ENCODE measurements around the gene TPD52L1. TPM values are rescaled to one million over a fixed set of nuclear protein-coding genes. Genes with fewer than 3 reads are reported as not detected.
"Not testable (repeated sequence)": the region's sequence is repeated elsewhere in the genome, so short reads cannot be mapped to it uniquely, and the experiment has no call there.

TPD52L1 gene
- total and polyA plus RNA-seq, 2 donors = 6.3 to 16.9 TPM

- H3K9me3 ChIP-seq (ENCODE audit: control insufficient read depth in 2 of 2, insufficient read depth in 1 of 2, low read length in 1 of 2) = peaks cover 1 to 12% of the 10 kb centered on the region in 2 donors
- 98% methylated on average over 3 of the region's 3 CpGs for WGBS
- H3K27ac ChIP-seq (ENCODE audit: low read depth in 1 of 2, low read length in 1 of 2); DNase-seq (ENCODE audit: low read depth in 6 of 9, low spot score in 9 of 9); H3K4me1 ChIP-seq (ENCODE audit: control insufficient read depth in 2 of 2, insufficient read depth in 2 of 2, low read length in 2 of 2); H3K4me3 ChIP-seq (ENCODE audit: low read length in 2 of 2); H3K27me3 ChIP-seq (ENCODE audit: control insufficient read depth in 2 of 2, insufficient read depth in 1 of 2, low read length in 1 of 2): not testable (repeated sequence)
- H3K36me3 ChIP-seq (ENCODE audit: control insufficient read depth in 2 of 2, insufficient read depth in 2 of 2, low read length in 1 of 2) = peaks cover 9 to 41% of the 10 kb centered on the region in 2 donors
Measured at GRCh38 chr6:125282470-125282869, 128.9 kb downstream of the TPD52L1 start.

GRCh38 chr6:125285353-125285752 lies 131.8 kb downstream of the TPD52L1 start:
- H3K36me3 ChIP-seq (ENCODE audit: control insufficient read depth in 2 of 2, insufficient read depth in 2 of 2, low read length in 1 of 2) = peaks cover 12 to 41% of the 10 kb centered on the region in 2 donors

GRCh38 chr6:125285936-125286335 lies 132.4 kb downstream of the TPD52L1 start:
- WGBS = 97% methylated on average over 1 of the region's 1 CpG
- peaks cover 6 to 39% of the 10 kb centered on the region in 2 donors for H3K36me3 ChIP-seq (ENCODE audit: control insufficient read depth in 2 of 2, insufficient read depth in 2 of 2, low read length in 1 of 2)
- no peak overlapping the region for H3K27ac ChIP-seq (ENCODE audit: low read depth in 1 of 2, low read length in 1 of 2)
- H3K4me1 ChIP-seq (ENCODE audit: control insufficient read depth in 2 of 2, insufficient read depth in 2 of 2, low read length in 2 of 2) = no peaks in the 10 kb centered on the region
- H3K27me3 ChIP-seq (ENCODE audit: control insufficient read depth in 2 of 2, insufficient read depth in 1 of 2, low read length in 1 of 2) = no peaks in the 10 kb centered on the region
- peaks cover 0 to 1% of the 10 kb centered on the region in 2 donors for H3K9me3 ChIP-seq (ENCODE audit: control insufficient read depth in 2 of 2, insufficient read depth in 1 of 2, low read length in 1 of 2)
- DNase-seq (ENCODE audit: low read depth in 6 of 9, low spot score in 9 of 9) = no peak
- H3K4me3 ChIP-seq (ENCODE audit: low read length in 2 of 2) = no peak overlapping the region

More at GRCh38 chr6:125285353-125285752, 131.8 kb downstream of the TPD52L1 start:
- Histone ChIP-seq H3K4me3 (ENCODE audit: low read length in 2 of 2) (no peak overlapping the region), H3K27me3 (ENCODE audit: control insufficient read depth in 2 of 2, insufficient read depth in 1 of 2, low read length in 1 of 2) (no peaks in the 10 kb centered on the region), H3K4me1 (ENCODE audit: control insufficient read depth in 2 of 2, insufficient read depth in 2 of 2, low read length in 2 of 2) (no peaks in the 10 kb centered on the region), H3K27ac (ENCODE audit: low read depth in 1 of 2, low read length in 1 of 2) (no peak overlapping the region), H3K9me3 (ENCODE audit: control insufficient read depth in 2 of 2, insufficient read depth in 1 of 2, low read length in 1 of 2) (peaks cover 1 to 7% of the 10 kb centered on the region in 2 donors)
- 99% methylated on average over 1 of the region's 1 CpG for WGBS
- no peak for DNase-seq (ENCODE audit: low read depth in 6 of 9, low spot score in 9 of 9)

- no peak for DNase-seq (ENCODE audit: low read depth in 6 of 9, low spot score in 9 of 9)
- H3K36me3 ChIP-seq (ENCODE audit: control insufficient read depth in 2 of 2, insufficient read depth in 2 of 2, low read length in 1 of 2) = peaks cover 7 to 55% of the 10 kb centered on the region in 2 donors
- WGBS = 97% methylated on average over 9 of the region's 9 CpGs
- no peaks in the 10 kb centered on the region for H3K4me1 ChIP-seq (ENCODE audit: control insufficient read depth in 2 of 2, insufficient read depth in 2 of 2, low read length in 2 of 2)
- H3K4me3 ChIP-seq (ENCODE audit: low read length in 2 of 2) = no peak overlapping the region
- no peaks in the 10 kb centered on the region for H3K9me3 ChIP-seq (ENCODE audit: control insufficient read depth in 2 of 2, insufficient read depth in 1 of 2, low read length in 1 of 2)
- no peaks in the 10 kb centered on the region for H3K27me3 ChIP-seq (ENCODE audit: control insufficient read depth in 2 of 2, insufficient read depth in 1 of 2, low read length in 1 of 2)
- H3K27ac ChIP-seq (ENCODE audit: low read depth in 1 of 2, low read length in 1 of 2) = no peak overlapping the region
Measured at GRCh38 chr6:125287718-125288117, 134.1 kb downstream of the TPD52L1 start.

GRCh38 chr6:125293587-125293986 lies 140.0 kb downstream of the TPD52L1 start:
- peaks cover 11 to 61% of the 10 kb centered on the region in 2 donors for H3K36me3 ChIP-seq (ENCODE audit: control insufficient read depth in 2 of 2, insufficient read depth in 2 of 2, low read length in 1 of 2)
- H3K27ac ChIP-seq (ENCODE audit: low read depth in 1 of 2, low read length in 1 of 2) = no peak overlapping the region
- no peaks in the 10 kb centered on the region for H3K27me3 ChIP-seq (ENCODE audit: control insufficient read depth in 2 of 2, insufficient read depth in 1 of 2, low read length in 1 of 2)
- H3K9me3 ChIP-seq (ENCODE audit: control insufficient read depth in 2 of 2, insufficient read depth in 1 of 2, low read length in 1 of 2) = no peaks in the 10 kb centered on the region
- no peak for DNase-seq (ENCODE audit: low read depth in 6 of 9, low spot score in 9 of 9)
- H3K4me1 ChIP-seq (ENCODE audit: control insufficient read depth in 2 of 2, insufficient read depth in 2 of 2, low read length in 2 of 2) = no peaks in the 10 kb centered on the region
- H3K4me3 ChIP-seq (ENCODE audit: low read length in 2 of 2) = no peak overlapping the region
- 98% methylated on average over 3 of the region's 3 CpGs for WGBS

GRCh38 chr6:125294036-125294435 lies 140.5 kb downstream of the TPD52L1 start:
- Histone ChIP-seq H3K27ac (ENCODE audit: low read depth in 1 of 2, low read length in 1 of 2) (no peak overlapping the region), H3K4me1 (ENCODE audit: control insufficient read depth in 2 of 2, insufficient read depth in 2 of 2, low read length in 2 of 2) (no peaks in the 10 kb centered on the region), H3K36me3 (ENCODE audit: control insufficient read depth in 2 of 2, insufficient read depth in 2 of 2, low read length in 1 of 2) (peaks cover 11 to 64% of the 10 kb centered on the region in 2 donors), H3K4me3 (ENCODE audit: low read length in 2 of 2) (no peak overlapping the region), H3K27me3 (ENCODE audit: control insufficient read depth in 2 of 2, insufficient read depth in 1 of 2, low read length in 1 of 2) (no peaks in the 10 kb centered on the region), H3K9me3 (ENCODE audit: control insufficient read depth in 2 of 2, insufficient read depth in 1 of 2, low read length in 1 of 2) (no peaks in the 10 kb centered on the region)
- WGBS = 95% methylated on average over 1 of the region's 1 CpG
- DNase-seq (ENCODE audit: low read depth in 6 of 9, low spot score in 9 of 9) = no peak

- Histone ChIP-seq H3K4me3 (ENCODE audit: low read length in 2 of 2) (no peak overlapping the region), H3K27me3 (ENCODE audit: control insufficient read depth in 2 of 2, insufficient read depth in 1 of 2, low read length in 1 of 2) (no peaks in the 10 kb centered on the region), H3K4me1 (ENCODE audit: control insufficient read depth in 2 of 2, insufficient read depth in 2 of 2, low read length in 2 of 2) (no peaks in the 10 kb centered on the region), H3K36me3 (ENCODE audit: control insufficient read depth in 2 of 2, insufficient read depth in 2 of 2, low read length in 1 of 2) (peaks cover 11 to 68% of the 10 kb centered on the region in 2 donors), H3K9me3 (ENCODE audit: control insufficient read depth in 2 of 2, insufficient read depth in 1 of 2, low read length in 1 of 2) (no peaks in the 10 kb centered on the region), H3K27ac (ENCODE audit: low read depth in 1 of 2, low read length in 1 of 2) (no peak overlapping the region)
- WGBS = 92% methylated on average over 3 of the region's 3 CpGs
- DNase-seq (ENCODE audit: low read depth in 6 of 9, low spot score in 9 of 9) = no peak
Measured at GRCh38 chr6:125294925-125295324, 141.4 kb downstream of the TPD52L1 start.

GRCh38 chr6:125296471-125296870 lies 142.9 kb downstream of the TPD52L1 start:
- H3K9me3 ChIP-seq (ENCODE audit: control insufficient read depth in 2 of 2, insufficient read depth in 1 of 2, low read length in 1 of 2) = no peaks in the 10 kb centered on the region
- peaks cover 10 to 59% of the 10 kb centered on the region in 2 donors for H3K36me3 ChIP-seq (ENCODE audit: control insufficient read depth in 2 of 2, insufficient read depth in 2 of 2, low read length in 1 of 2)
- no peak overlapping the region for H3K27ac ChIP-seq (ENCODE audit: low read depth in 1 of 2, low read length in 1 of 2)
- 100% methylated on average over 1 of the region's 1 CpG for WGBS
- no peak for DNase-seq (ENCODE audit: low read depth in 6 of 9, low spot score in 9 of 9)
- no peak overlapping the region for H3K4me3 ChIP-seq (ENCODE audit: low read length in 2 of 2)
- peaks cover 4 to 7% of the 10 kb centered on the region in 2 donors for H3K4me1 ChIP-seq (ENCODE audit: control insufficient read depth in 2 of 2, insufficient read depth in 2 of 2, low read length in 2 of 2)
- H3K27me3 ChIP-seq (ENCODE audit: control insufficient read depth in 2 of 2, insufficient read depth in 1 of 2, low read length in 1 of 2) = no peaks in the 10 kb centered on the region

- peaks cover 8 to 38% of the 10 kb centered on the region in 2 donors for H3K36me3 ChIP-seq (ENCODE audit: control insufficient read depth in 2 of 2, insufficient read depth in 2 of 2, low read length in 1 of 2)
- no peaks in the 10 kb centered on the region for H3K9me3 ChIP-seq (ENCODE audit: control insufficient read depth in 2 of 2, insufficient read depth in 1 of 2, low read length in 1 of 2)
- H3K27ac ChIP-seq (ENCODE audit: low read depth in 1 of 2, low read length in 1 of 2) = no peak overlapping the region
- DNase-seq (ENCODE audit: low read depth in 6 of 9, low spot score in 9 of 9) = no peak
- no peaks in the 10 kb centered on the region for H3K27me3 ChIP-seq (ENCODE audit: control insufficient read depth in 2 of 2, insufficient read depth in 1 of 2, low read length in 1 of 2)
- 96% methylated on average over 3 of the region's 3 CpGs for WGBS
- peaks cover 7 to 16% of the 10 kb centered on the region in 2 donors for H3K4me1 ChIP-seq (ENCODE audit: control insufficient read depth in 2 of 2, insufficient read depth in 2 of 2, low read length in 2 of 2)
- no peak overlapping the region for H3K4me3 ChIP-seq (ENCODE audit: low read length in 2 of 2)
Measured at GRCh38 chr6:125299257-125299656, 145.7 kb downstream of the TPD52L1 start.
